Liver (tissue), 9 donors: ENCODE measurements around the gene SCUBE1. TPM values are rescaled to one million over a fixed set of nuclear protein-coding genes. Genes with fewer than 3 reads are reported as not detected.

Source experiments
- DNase-seq: peaks from one replicate; pipeline ENCODE4 v3.0.0-alpha.2; 2017; ENCODE audit warnings: low spot score
- H3K27ac ChIP-seq, 2 donors: one replicate each; pipeline ENCODE4 v1.7.0; 2013; ENCODE audit warnings: inconsistent platforms in 2 of 2, low read length in 2 of 2, control low read depth in 1 of 2, low read depth in 1 of 2, mild to moderate bottlenecking in 1 of 2
- H3K27me3 ChIP-seq, 4 donors: one replicate each; pipeline versions ENCODE4 v1.6.1 to v1.7.0; 2013; ENCODE audit warnings: low read length in 3 of 4, inconsistent platforms in 1 of 4, mild to moderate bottlenecking in 1 of 4, moderate library complexity in 1 of 4; ENCODE audit not compliant: control insufficient read depth in 4 of 4, insufficient read depth in 4 of 4
- H3K36me3 ChIP-seq, 4 donors: one replicate each; pipeline versions ENCODE4 v1.6.1 to v1.7.0; 2013; ENCODE audit warnings: low read length in 3 of 4, mild to moderate bottlenecking in 3 of 4, low read depth in 1 of 4, moderate library complexity in 1 of 4; ENCODE audit not compliant: control insufficient read depth in 4 of 4, insufficient read depth in 3 of 4
- H3K4me1 ChIP-seq, 4 donors: one replicate each; pipeline versions ENCODE4 v1.6.1 to v1.7.0; 2013; ENCODE audit warnings: low read length in 3 of 4, mild to moderate bottlenecking in 3 of 4, moderate library complexity in 1 of 4; ENCODE audit not compliant: control insufficient read depth in 4 of 4, insufficient read depth in 4 of 4
- H3K4me3 ChIP-seq, 3 donors: one replicate each; pipeline versions ENCODE4 v1.6.1 to v1.7.0; 2013; ENCODE audit warnings: low read length in 3 of 3, control low read depth in 1 of 3, low read depth in 1 of 3, mild to moderate bottlenecking in 1 of 3
- H3K9ac ChIP-seq, 2 donors: one replicate each; pipeline ENCODE4 v1.7.0; 2013; ENCODE audit warnings: low read length in 2 of 2, mild to moderate bottlenecking in 2 of 2, moderate library complexity in 2 of 2, control low read depth in 1 of 2, low read depth in 1 of 2
- H3K9me3 ChIP-seq, 4 donors: one replicate each; pipeline versions ENCODE4 v1.6.1 to v1.7.0; 2013; ENCODE audit warnings: low read length in 3 of 4; ENCODE audit not compliant: control insufficient read depth in 4 of 4
- ATF3 ChIP-seq: IDR thresholded peaks from 2 replicates; pipeline ENCODE4 v1.6.1; 2016; ENCODE audit warnings: antibody characterized with exemption
- EGR1 ChIP-seq, 2 donors: IDR thresholded peaks; 2 replicates each; pipeline ENCODE4 v1.6.1; 2016 to 2018; ENCODE audit warnings: antibody characterized with exemption in 2 of 2, low read depth in 2 of 2
- FOXA1 ChIP-seq: IDR thresholded peaks from 2 replicates; pipeline ENCODE4 v1.6.1; 2016; ENCODE audit warnings: antibody characterized with exemption
- FOXA2 ChIP-seq: IDR thresholded peaks from 2 replicates; pipeline ENCODE4 v1.6.1; 2016; ENCODE audit warnings: antibody characterized with exemption
- GABPA ChIP-seq, 2 donors: IDR thresholded peaks in 1 of 2; conservative IDR thresholded peaks in 1 of 2; 2 replicates each; pipeline ENCODE4 v1.6.1; 2016; ENCODE audit warnings: antibody characterized with exemption in 2 of 2, mild to moderate bottlenecking in 1 of 2, moderate library complexity in 1 of 2
- HNF4A ChIP-seq, 2 donors: conservative IDR thresholded peaks; 2 replicates each; pipeline ENCODE4 v1.6.1; 2016; ENCODE audit warnings: antibody characterized with exemption in 2 of 2, mild to moderate bottlenecking in 2 of 2
- HNF4G ChIP-seq: IDR thresholded peaks from 2 replicates; pipeline ENCODE4 v1.6.1; 2016; ENCODE audit warnings: antibody characterized with exemption
- NR2F2 ChIP-seq: IDR thresholded peaks from 2 replicates; pipeline ENCODE4 v1.6.1; 2016; ENCODE audit warnings: antibody characterized with exemption
- RAD21 ChIP-seq, 2 donors: IDR thresholded peaks; 2 replicates each; pipeline ENCODE4 v1.6.1; 2016; ENCODE audit warnings: antibody characterized with exemption in 2 of 2, mild to moderate bottlenecking in 2 of 2
- REST ChIP-seq: IDR thresholded peaks from 2 replicates; pipeline ENCODE4 v1.6.1; 2016; ENCODE audit warnings: antibody characterized with exemption, mild to moderate bottlenecking
- RXRA ChIP-seq, 2 donors: IDR thresholded peaks; 2 replicates each; pipeline ENCODE4 v1.6.1; 2017 to 2018; ENCODE audit warnings: antibody characterized with exemption in 2 of 2, mild to moderate bottlenecking in 1 of 2
- SP1 ChIP-seq: IDR thresholded peaks from 2 replicates; pipeline ENCODE4 v1.6.1; 2018; ENCODE audit warnings: antibody characterized with exemption, mild to moderate bottlenecking
- TAF1 ChIP-seq: conservative IDR thresholded peaks from 2 replicates; pipeline ENCODE4 v1.6.1; 2016; ENCODE audit warnings: antibody characterized with exemption, mild to moderate bottlenecking
- YY1 ChIP-seq: IDR thresholded peaks from 2 replicates; pipeline ENCODE4 v1.6.1; 2016; ENCODE audit warnings: antibody characterized with exemption, mild to moderate bottlenecking
- ZBTB33 ChIP-seq: IDR thresholded peaks from 2 replicates; pipeline ENCODE4 v1.6.1; 2016; ENCODE audit warnings: antibody characterized with exemption
- WGBS: extraction: QIAGEN DNeasy Blood & Tissue Kit; methylation state at CpG from one replicate; pipeline ENCODE4 v1.1.7; 2013; 5-methylcytosine and 5-hydroxymethylcytosine counted together
- polyA plus RNA-seq, 2 donors: library from polyadenylated mRNA; stranded (reverse) in 1 of 2; unstranded in 1 of 2; fragments of 200-250 nt in 1 of 2; fragments of >200 nt in 1 of 2; fragmentation: Nextera tagmentation in 1 of 2; extraction: Ambion mirVana in 1 of 2; gene quantifications; one replicate each; pipeline versions ENCODE4 v1.2.1 to v1.2.3, GENCODE V29; 2013 to 2015
- total RNA-seq, 2 donors: library from RNA; depleted of rRNA; stranded (reverse); fragments of >200 nt; gene quantifications; one replicate each; pipeline ENCODE4 v1.2.3, GENCODE V29; 2014
- TF ChIP-seq, protein P1 (sequence below): IDR thresholded peaks from 2 replicates; pipeline ENCODE4 v1.6.1; 2016; ENCODE audit warnings: antibody characterized with exemption
- TF ChIP-seq, protein P2 (sequence below): fragments of 150-350 bp; IDR thresholded peaks from 2 replicates; pipeline ENCODE4 v1.5.1; 2017; ENCODE audit warnings: improper control_type of control experiment, low read depth, low read length; ENCODE audit not compliant: missing input control
- donor health status: healthy.
- donor health status: healthy.
- donor health status: healthy.
- donor health status: healthy.
- donor health status: healthy.

Gene SCUBE1
- total and polyA plus RNA-seq, 4 donors: 0.07 to 0.46 (median 0.08) TPM; not detected in 1

DNA sequence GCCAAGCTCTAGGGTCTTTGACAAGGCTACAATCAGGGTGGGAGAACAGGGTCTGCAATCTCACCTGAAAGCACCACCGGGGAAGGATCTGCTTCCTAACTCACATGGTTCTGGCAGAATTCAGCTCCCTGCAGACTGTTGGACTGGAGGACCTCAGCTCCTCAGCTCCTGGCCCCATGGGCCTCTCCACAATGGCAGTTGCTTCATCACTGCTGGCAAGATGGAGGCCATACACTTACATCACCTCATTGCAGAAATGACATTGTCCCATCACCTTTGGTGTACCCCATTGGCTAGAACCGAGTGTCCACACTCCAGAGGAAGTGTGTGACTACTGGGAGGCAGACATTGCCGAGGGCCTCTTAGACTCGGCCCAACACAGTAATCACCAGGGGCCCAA lies 47.7 kb upstream of the SCUBE1 start:
- H3K36me3 ChIP-seq: no peaks in the 10 kb centered on the region
- WGBS: 47% methylated on average over 4 of the region's 4 CpGs
- H3K4me3 ChIP-seq: peak overlapping the region in 2 of 3 donors; percentile 3 to 5
- H3K27me3 ChIP-seq: no peaks in the 10 kb centered on the region
- peak overlapping the region in 1 of 2 donors; percentile 17 for H3K9ac ChIP-seq
- no peaks in the 10 kb centered on the region for H3K9me3 ChIP-seq
- H3K4me1 ChIP-seq: peaks cover 6 to 30% (median 21%) of the 10 kb centered on the region in 4 donors
- TF ChIP-seq SP1: no peak
- TF ChIP-seq GABPA (IDR thresholded peaks at IDR 0.05 in 1 of 2, conservative IDR thresholded peaks at IDR 0.05 in 1 of 2): no peak
- TF ChIP-seq YY1: no peak
- TF ChIP-seq RXRA (IDR thresholded peaks at IDR 0.05): no peak
- no peak for TF ChIP-seq HNF4A (conservative IDR thresholded peaks at IDR 0.05)
- TF ChIP-seq NR2F2: no peak
- TF ChIP-seq EGR1 (IDR thresholded peaks at IDR 0.05; ENCODE audit: low read depth in 2 of 2): no peak
- TF ChIP-seq, protein P1, sequence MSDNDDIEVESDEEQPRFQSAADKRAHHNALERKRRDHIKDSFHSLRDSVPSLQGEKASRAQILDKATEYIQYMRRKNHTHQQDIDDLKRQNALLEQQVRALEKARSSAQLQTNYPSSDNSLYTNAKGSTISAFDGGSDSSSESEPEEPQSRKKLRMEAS: no peak
- no peak for TF ChIP-seq ZBTB33
- no peak for TF ChIP-seq REST
- TF ChIP-seq TAF1: no peak
- TF ChIP-seq, protein P2, sequence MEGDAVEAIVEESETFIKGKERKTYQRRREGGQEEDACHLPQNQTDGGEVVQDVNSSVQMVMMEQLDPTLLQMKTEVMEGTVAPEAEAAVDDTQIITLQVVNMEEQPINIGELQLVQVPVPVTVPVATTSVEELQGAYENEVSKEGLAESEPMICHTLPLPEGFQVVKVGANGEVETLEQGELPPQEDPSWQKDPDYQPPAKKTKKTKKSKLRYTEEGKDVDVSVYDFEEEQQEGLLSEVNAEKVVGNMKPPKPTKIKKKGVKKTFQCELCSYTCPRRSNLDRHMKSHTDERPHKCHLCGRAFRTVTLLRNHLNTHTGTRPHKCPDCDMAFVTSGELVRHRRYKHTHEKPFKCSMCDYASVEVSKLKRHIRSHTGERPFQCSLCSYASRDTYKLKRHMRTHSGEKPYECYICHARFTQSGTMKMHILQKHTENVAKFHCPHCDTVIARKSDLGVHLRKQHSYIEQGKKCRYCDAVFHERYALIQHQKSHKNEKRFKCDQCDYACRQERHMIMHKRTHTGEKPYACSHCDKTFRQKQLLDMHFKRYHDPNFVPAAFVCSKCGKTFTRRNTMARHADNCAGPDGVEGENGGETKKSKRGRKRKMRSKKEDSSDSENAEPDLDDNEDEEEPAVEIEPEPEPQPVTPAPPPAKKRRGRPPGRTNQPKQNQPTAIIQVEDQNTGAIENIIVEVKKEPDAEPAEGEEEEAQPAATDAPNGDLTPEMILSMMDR: no peak
- no peak for TF ChIP-seq FOXA1
- TF ChIP-seq RAD21 (IDR thresholded peaks at IDR 0.05): no peak
- no peak for TF ChIP-seq FOXA2
- no peak for TF ChIP-seq HNF4G
- DNase-seq: no peak
- peak overlapping the region; percentile 86 to 87 for H3K27ac ChIP-seq

- no peak overlapping the region for H3K4me3 ChIP-seq
- TF ChIP-seq RAD21 (IDR thresholded peaks at IDR 0.05) (no peak), ATF3 (no peak)
- H3K4me1 ChIP-seq: peaks cover 6 to 32% (median 22%) of the 10 kb centered on the region in 4 donors
- WGBS: 95% methylated on average over 3 of the region's 3 CpGs
- H3K27ac ChIP-seq: peak overlapping the region; percentile 69 to 86
- no peaks in the 10 kb centered on the region for H3K27me3 ChIP-seq
- no peak overlapping the region for H3K9ac ChIP-seq
- H3K9me3 ChIP-seq: no peaks in the 10 kb centered on the region
- H3K36me3 ChIP-seq: no peaks in the 10 kb centered on the region
- no peak for DNase-seq
These were observed 47.0 kb upstream of the SCUBE1 start for GRCh38 chr22:43390166-43390565.
